NCI-H2227 (cell line): Measurements from ENCODE around the gene NCOR2.

Experiments
- DNase-seq: peaks from one replicate; lab custom pipeline; 2025; ENCODE audit not compliant: unreplicated experiment; lab: John Stamatoyannopoulos, UW

The NCOR2 gene

GRCh38 chr12:124577986-124578385 lies 10.6 kb upstream of the NCOR2 start:
- no peak for DNase-seq

DNA sequence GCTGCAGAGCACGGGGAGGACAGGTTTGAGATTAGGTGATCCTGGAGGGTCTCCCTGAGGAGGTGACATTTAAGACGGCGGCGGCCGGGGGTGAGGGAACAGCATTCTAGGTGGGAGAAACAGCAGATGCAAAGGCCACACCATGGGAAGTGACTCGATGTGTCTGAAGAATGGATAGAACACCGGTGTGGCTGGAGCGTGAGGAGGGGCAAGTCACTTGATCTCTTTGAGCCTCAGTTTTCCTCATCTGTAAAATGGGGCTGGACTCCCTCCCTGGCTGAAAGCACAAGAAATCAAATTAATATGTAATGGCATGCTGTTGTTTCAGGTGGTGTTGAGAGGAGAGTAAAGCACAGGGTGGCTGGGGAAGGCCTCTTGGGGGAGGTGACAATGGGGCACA lies 10.0 kb upstream of the NCOR2 start:
- no peak for DNase-seq

GRCh38 chr12:124576061-124576650 lies 8.7 kb upstream of the NCOR2 start:
- DNase-seq, result no peak

- DNase-seq, result no peak
Measured at GRCh38 chr12:124573839-124574786, 6.7 kb upstream of the NCOR2 start.

GRCh38 chr12:124571556-124571955 lies 4.1 kb upstream of the NCOR2 start:
- DNase-seq, result no peak

GRCh38 chr12:124570810-124571209 lies 3.4 kb upstream of the NCOR2 start:
- no peak for DNase-seq

GRCh38 chr12:124569375-124570148 lies 2.1 kb upstream of the NCOR2 start:
- DNase-seq, result no peak

DNA sequence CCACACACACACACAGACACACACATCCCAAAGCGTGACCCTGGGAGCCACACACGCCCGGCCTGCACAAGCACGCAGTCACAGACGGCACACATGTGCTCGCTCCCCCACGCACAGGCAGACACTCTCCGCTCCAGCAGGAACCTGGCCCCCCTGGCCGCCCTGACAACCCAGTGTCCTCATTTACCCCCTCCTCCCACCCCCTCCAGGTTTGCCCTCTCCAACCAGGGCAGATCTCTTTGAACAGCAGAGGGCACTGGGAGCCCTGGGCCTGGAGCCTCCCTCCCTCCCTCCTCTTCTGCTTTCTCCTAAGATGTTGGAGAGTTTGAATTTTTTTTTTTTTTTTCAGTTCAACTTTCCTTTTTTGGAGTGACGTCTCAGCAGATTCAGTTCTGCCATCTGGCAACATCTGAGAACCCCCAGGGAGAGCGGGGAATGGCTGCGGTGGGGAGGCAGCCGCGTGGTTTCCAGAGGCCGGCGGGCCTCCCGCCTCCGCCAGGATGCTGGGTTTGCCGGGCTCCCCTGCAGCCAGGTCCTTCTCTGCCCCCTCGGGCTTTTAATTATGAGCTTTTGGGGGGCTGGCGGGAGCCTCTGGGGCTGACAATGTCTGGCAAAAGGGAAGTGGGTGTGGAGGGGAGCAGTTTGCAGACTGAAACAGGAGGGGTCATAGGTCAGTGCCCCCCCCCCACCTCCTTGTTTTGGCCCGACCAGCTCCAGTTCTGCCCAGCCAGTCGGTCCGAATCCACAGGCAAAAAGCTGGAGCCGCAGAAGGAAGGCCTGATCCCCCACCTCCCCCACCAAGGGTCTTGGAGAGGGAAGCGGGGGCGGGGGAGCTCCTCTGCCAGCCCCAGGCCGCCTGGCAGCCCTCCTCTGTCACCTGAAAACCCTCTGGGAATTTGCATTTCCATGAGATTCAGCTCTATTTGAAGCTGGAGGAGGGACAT lies 1.3 kb upstream of the NCOR2 start:
- peak; percentile 39 for DNase-seq

GRCh38 chr12:124567673-124568373 lies 411 bp upstream of the NCOR2 start:
- peak; percentile 80 for DNase-seq

DNA sequence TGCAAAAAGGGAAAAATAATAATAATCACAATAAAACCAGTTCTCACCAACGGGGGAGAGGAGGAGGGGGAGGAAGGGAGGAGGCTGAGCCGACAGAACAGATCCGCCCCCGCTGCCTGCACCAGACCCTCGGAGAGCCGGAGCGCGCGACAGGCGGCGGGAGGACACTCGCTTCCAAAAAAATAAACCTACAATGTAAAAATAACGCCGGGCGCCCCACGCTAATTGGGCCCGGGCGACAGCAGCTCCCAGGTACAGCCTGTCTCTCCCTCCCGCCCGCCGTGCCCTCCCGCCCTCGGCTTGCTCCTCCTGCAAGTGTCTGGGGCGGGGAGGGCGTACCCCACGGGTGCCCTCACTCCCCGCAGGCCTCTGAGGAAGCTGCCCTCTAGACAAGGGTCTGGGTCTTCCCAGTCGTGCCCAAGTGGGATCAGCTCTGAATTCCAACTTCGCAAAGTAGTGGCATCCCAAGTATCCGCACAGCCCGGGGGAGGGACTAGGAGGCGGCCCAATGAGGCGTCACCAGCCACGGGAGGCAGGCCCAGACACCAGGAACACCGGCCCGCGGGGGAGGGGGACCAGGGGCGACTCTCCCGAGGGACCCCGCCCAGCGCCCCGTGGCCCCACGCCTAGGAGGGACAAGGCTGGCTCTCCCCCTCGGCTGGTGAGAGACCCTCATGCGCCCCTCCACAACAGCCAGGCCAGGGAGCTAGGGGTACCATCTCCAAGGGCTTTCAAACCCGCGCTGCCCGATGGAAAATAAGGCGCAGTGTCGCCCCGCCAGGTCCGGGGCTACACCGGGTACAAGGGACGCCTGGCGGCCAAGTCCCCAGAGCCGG lies 1.0 kb downstream of the NCOR2 start:
- DNase-seq, result peak; percentile 69

DNA sequence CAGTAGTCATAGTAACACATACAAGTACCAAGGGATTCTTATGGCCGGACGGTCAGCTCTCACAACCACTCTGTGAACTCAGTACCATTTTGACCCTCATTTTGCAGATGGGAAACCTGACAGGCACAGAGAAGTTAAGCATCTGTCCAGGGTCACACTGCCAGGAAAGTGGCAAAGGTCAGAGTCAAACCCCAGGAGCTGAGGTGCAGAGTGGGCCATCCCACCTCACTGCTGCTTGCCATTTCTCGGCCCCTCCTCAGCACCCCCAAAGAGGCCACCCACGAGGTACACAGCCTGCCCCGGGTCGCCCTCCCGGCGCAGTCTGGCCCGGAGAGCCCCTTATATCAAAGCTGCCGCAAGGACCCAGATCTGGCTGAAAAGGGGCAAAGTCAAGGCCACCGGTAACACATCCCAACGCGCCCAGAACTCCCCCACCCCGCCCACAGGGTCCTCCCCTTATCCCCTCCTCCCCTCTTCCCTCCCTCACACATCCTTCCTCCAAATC lies 1.7 kb downstream of the NCOR2 start:
- DNase-seq, result no peak

GRCh38 chr12:124564971-124565491 lies 2.4 kb downstream of the NCOR2 start:
- no peak for DNase-seq

- peak; percentile 51 for DNase-seq
Measured at GRCh38 chr12:124564232-124564958, 3.0 kb downstream of the NCOR2 start.

- no peak for DNase-seq
Measured at GRCh38 chr12:124563809-124564208, 3.6 kb downstream of the NCOR2 start.

- DNase-seq, result no peak
Measured at GRCh38 chr12:124563401-124563800, 4.0 kb downstream of the NCOR2 start.

DNA sequence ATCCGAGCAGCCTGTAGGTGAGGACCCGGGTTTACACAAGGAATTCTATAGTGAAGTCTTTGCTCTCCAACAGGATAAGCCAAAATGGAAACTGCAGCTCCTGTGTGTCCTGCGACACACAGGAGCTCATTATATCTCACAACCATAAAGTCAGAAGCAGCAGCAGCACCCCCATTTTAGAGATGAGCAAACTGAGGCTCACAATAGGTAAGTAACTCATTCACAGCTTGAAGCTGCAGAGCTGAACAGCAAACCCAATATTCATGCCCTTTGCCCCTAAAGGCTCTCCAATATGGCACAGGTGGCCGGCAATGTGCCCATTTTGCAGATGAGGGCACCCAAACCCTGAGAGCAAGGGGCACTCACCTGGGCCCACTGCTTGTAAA lies 4.6 kb downstream of the NCOR2 start:
- DNase-seq, result no peak

DNA sequence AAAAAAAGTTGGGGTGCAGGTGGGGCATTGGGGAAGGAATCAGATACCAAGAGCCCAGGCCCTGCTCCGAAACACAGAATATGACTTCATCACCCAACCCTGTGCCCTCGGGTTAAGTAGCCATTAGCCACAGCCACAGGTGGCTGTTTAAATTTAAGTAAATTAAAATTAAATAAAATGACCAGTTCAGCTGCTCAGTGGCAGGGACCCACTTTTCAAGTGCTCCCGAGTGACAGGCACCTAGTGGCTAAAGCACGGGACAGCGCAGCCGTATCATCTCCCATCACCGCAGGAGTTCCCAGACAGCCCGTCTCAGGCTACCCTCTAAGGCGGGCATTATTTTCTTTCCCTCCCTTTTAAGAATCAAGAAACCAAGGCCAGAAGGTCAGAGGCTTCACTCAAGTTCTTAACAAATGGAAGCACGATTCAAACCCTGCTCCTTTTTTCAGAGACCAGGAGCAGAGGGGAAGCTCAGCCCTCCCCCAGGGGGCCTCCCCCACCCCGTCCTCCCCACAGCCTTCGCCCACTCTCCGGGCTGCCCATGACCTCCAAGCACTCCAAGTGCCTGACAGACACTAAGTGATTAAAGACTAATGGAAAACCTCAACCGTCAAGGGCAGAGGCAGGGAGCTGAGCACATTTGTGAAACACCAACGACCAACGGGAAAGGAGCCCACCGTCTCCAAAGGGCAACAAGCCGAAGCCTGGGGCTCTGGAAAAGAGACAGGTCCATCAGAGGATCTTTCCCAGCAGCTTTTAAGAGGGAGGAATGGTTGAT lies 5.2 kb downstream of the NCOR2 start:
- no peak for DNase-seq
